Muscle of leg (tissue), 11 donors: Measurements from ENCODE around the gene ELAC1. TPM values are rescaled to one million over a fixed set of nuclear protein-coding genes. Genes with fewer than 3 reads are reported as not detected.
"Not testable (repeated sequence)": the region's sequence is repeated elsewhere in the genome, so short reads cannot be mapped to it uniquely, and the experiment has no call there.

Experiments
- DNase-seq: peaks from one replicate; pipeline ENCODE4 v3.0.0; 2013
- H3K27ac ChIP-seq: one replicate; pipeline ENCODE4 v1.5.1; 2013; ENCODE audit warnings: mild to moderate bottlenecking, low read length, control low read depth
- H3K27me3 ChIP-seq: one replicate; pipeline ENCODE4 v1.6.1; 2013; ENCODE audit warnings: low read length; ENCODE audit not compliant: control insufficient read depth, insufficient read depth
- H3K36me3 ChIP-seq: one replicate; pipeline ENCODE4 v1.6.1; 2013; ENCODE audit warnings: low read length; ENCODE audit not compliant: control insufficient read depth, insufficient read depth
- H3K4me1 ChIP-seq: one replicate; pipeline ENCODE4 v1.6.1; 2013; ENCODE audit warnings: low read length; ENCODE audit not compliant: control insufficient read depth, insufficient read depth
- H3K4me3 ChIP-seq: one replicate; pipeline ENCODE4 v1.5.1; 2013; ENCODE audit warnings: low read length, control low read depth
- H3K9me3 ChIP-seq: replicated peaks from 2 replicates; pipeline ENCODE4 v1.6.1; 2013; ENCODE audit warnings: low read depth, low read length; ENCODE audit not compliant: control insufficient read depth
- WGBS: methylation state at CpG from one replicate; pipeline ENCODE4 v1.1.5; 2013; ENCODE audit warnings: missing lambda C conversion rate; ENCODE audit not compliant: insufficient coverage; 5-methylcytosine and 5-hydroxymethylcytosine counted together
- polyA plus RNA-seq, 8 donors: library from polyadenylated mRNA; unstranded; fragments of 120-200 nt; gene quantifications; one replicate each; pipeline versions ENCODE4 v1.2.1 to v1.2.3, GENCODE V29; 2013; ENCODE audit warnings: inconsistent platforms in 1 of 8, low replicate concordance in 1 of 8; ENCODE audit not compliant: insufficient read length in 8 of 8, insufficient read depth in 1 of 8
- total RNA-seq: library from RNA; stranded (reverse); fragments of 120-200 nt; gene quantifications from one replicate; pipeline ENCODE4 v1.2.4, GENCODE V29; 2013

ELAC1 gene
- total and polyA plus RNA-seq, 9 donors = 5.0 to 7.5 (median 6.3) TPM

DNA sequence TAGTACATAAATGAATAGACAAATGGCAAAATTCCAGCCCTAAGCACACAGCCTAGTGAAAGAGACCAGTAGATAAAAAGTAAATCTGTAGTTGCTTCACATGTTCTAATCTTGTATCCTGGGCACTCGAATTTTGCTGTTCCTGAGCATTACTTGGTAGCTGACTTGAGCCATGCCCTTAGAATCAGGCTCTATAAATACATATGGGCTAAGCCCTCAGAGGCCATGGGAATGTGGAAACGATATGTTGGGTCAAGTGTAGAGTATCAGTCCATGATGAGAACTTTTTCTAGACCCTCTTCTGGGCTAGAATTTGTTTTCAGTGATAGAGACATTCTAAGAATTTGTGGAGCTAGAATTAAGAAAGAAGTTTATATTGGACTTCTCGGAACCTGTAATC lies 21.9 kb downstream of the ELAC1 start:
- Histone ChIP-seq H3K27ac (no peak overlapping the region), H3K4me1 (peaks cover 3% of the 10 kb centered on the region), H3K27me3 (no peaks in the 10 kb centered on the region), H3K36me3 (peaks cover 6% of the 10 kb centered on the region), H3K9me3 (no peaks in the 10 kb centered on the region), H3K4me3 (no peak overlapping the region)
- no CpG with 5 or more reads among the region's 3 CpGs for WGBS
- DNase-seq = peak; percentile 10

DNA sequence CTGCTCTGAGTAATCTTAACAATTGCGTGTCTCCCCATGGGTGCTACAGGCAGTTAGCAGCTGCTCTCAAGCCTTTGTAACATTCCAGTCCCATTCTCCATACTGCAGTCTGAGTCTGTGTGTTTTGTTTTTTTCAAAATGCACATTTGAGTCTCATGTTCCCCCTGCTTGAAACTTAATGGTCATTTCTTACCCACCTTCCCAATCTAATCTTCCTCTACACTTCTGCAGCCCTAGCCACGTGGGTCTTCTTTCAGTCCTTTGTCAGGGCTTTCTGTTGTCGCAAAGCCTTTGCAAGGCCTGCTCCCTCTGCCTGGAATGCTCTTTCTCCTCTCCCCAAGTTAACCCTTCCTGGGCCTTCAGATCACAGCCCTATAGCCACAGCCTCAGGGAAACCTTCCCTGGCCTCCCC lies 24.5 kb downstream of the ELAC1 start:
- Histone ChIP-seq H3K4me1 (peaks cover 3% of the 10 kb centered on the region), H3K27me3 (no peaks in the 10 kb centered on the region), H3K4me3 (no peak overlapping the region), H3K9me3 (no peaks in the 10 kb centered on the region), H3K36me3 (peaks cover under 1% of the 10 kb centered on the region), H3K27ac (no peak overlapping the region)
- WGBS = 37% methylated on average over 3 of the region's 3 CpGs
- DNase-seq = peak; percentile 17

DNA sequence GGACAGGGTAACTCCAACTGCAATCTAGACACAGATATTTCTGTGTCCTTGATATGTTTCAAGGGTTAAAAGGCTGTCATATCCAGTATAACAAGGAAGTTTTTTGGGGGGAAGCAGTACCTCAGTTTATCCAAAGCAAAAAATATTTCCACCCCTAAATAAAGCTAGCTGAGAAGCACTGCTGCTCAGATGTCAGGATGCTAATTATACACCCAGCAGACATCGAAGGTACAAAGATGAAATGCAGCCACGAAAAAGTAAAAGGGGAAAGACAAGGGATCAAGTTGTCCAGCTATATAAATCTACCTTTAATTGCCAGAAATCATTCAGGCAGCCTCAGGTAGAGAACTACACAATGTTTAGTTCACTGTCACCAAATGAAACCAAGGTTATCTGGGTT lies 26.2 kb downstream of the ELAC1 start:
- DNase-seq = no peak
- WGBS = no CpG with 5 or more reads among the region's 2 CpGs
- H3K4me3 ChIP-seq = no peak overlapping the region

DNA sequence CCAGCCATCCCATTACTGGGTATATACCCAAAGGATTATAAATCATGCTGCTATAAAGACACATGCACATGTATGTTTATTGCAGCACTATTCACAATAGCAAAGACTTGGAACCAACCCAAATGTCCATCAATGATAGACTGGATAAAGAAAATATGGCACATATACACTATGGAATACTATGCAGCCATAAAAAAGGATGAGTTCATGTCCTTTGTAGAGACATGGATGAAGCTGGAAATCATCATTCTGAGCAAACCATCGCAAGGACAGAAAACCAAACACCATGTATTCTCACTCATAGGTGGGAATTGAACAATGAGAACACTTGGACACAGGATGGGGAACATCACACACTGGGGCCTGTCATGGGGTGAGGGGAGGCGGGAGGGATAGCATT lies 35.3 kb downstream of the ELAC1 start:
- no CpG with 5 or more reads among the region's 2 CpGs for WGBS

More for the DNA sequence above, 26.2 kb downstream of the ELAC1 start:
- Histone ChIP-seq H3K4me1 (peaks cover 3% of the 10 kb centered on the region), H3K9me3 (peaks cover 2% of the 10 kb centered on the region), H3K36me3 (no peaks in the 10 kb centered on the region), H3K27me3 (no peaks in the 10 kb centered on the region), H3K27ac (no peak overlapping the region)

DNA sequence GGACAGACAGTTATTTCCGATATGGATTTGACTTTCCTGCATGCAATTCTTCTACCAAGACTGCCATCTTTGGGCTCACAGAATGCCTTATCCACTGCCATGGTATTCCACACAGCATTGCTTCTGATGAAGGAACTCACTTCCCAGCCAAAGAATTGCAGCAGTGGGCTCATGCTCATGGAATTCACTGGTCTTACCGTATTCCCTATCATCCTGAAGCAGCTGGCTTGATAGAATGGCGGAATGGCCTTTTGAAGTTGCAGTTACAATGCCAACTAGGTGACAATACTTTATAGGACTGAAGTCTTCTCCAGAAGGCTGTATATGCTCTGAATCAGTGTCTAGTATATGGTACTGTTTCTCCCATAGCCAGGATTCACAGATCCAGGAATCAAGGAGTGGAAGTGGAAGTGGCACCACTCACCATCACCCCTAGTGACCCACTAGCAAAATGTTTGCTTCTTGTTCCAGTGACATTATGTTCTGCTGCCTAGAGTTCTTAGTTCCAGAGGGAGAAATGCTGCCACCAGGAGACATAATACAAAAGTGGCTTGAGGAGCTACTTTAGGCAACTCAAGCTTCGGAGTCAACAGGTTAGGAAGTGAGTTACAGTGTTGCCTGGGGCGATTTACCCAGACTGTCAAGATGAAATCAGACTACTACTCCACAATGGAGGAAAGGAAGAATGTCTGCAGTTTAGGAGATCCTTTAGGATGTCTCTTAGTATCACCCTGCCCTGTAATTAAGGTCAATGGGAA lies 38.4 kb downstream of the ELAC1 start:
- Histone ChIP-seq H3K27ac (no peak overlapping the region), H3K4me3 (no peak overlapping the region), H3K36me3 (no peaks in the 10 kb centered on the region), H3K4me1 (no peaks in the 10 kb centered on the region), H3K9me3 (no peaks in the 10 kb centered on the region), H3K27me3 (no peaks in the 10 kb centered on the region)
- 78% methylated on average over 2 of the region's 5 CpGs for WGBS
- no peak for DNase-seq

More for the DNA sequence above, 35.3 kb downstream of the ELAC1 start:
- not testable (repeated sequence) for H3K9me3 ChIP-seq, DNase-seq, H3K4me1 ChIP-seq, H3K27ac ChIP-seq, H3K36me3 ChIP-seq, H3K27me3 ChIP-seq, H3K4me3 ChIP-seq

DNA sequence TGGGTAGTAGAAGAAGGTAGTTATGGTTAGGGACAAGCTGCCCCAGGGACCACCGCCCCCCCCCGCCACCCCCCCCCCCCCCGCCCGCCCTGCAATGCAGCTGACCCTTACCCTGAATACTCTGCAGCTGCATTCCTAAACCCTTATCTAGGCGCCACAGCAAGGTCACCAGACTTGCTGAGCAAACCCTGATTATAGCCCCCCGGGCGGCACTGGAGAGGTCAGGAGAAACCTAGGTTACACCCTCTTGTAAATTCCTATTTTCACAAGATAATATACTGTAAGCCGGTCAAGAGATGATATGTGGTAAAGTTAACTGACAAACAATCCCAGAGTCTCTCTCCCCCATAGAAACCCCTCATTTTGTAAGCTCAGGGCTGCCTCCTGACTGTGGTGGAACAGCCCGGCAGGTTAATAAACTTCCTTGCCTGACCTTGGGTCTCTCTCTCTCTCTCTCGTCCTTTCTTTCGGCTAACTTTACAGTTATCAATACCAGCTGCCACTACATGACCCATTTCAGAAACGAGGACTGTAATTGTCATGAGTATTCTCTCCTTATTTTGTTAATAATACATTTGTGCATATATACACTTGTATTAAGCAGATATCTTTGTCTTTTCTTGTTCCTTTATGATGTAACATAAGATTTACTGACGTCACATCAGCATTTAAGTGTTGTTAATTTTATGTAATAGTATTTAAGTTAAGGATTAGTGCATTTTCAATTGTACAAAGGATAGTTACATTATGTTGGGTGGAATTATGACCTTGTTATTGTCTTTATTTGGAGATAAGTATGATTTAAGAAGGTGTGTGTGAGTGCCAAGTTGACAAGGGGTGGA lies 39.3 kb downstream of the ELAC1 start:
- DNase-seq = no peak
- WGBS = no CpG with 5 or more reads among the region's 13 CpGs
- H3K36me3 ChIP-seq = no peaks in the 10 kb centered on the region
- no peaks in the 10 kb centered on the region for H3K9me3 ChIP-seq
- no peak overlapping the region for H3K27ac ChIP-seq
- H3K4me3 ChIP-seq = no peak overlapping the region
- H3K4me1 ChIP-seq = no peaks in the 10 kb centered on the region
- H3K27me3 ChIP-seq = no peaks in the 10 kb centered on the region

DNA sequence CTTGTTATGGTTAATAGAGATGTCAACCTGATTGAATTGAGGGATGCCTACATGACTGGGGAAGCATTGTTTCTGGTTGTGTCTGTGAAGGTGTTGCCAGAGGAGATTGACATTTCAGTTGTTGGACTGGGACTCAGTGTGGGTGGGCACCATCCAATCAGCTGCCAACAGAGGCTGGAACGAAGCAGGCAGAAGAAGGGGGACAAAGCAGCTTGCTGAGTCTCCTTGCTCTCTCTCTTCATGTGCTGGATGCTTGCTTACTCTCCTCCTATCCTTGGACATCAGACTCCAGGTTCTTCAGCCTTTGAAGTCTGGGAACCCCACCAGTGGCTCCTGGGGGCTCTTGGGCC lies 39.9 kb downstream of the ELAC1 start:
- no peak for DNase-seq
- Histone ChIP-seq H3K27ac (no peak overlapping the region), H3K36me3 (no peaks in the 10 kb centered on the region), H3K4me1 (no peaks in the 10 kb centered on the region), H3K27me3 (no peaks in the 10 kb centered on the region), H3K4me3 (no peak overlapping the region), H3K9me3 (no peaks in the 10 kb centered on the region)
- 60% methylated on average over 1 of the region's 1 CpG for WGBS

DNA sequence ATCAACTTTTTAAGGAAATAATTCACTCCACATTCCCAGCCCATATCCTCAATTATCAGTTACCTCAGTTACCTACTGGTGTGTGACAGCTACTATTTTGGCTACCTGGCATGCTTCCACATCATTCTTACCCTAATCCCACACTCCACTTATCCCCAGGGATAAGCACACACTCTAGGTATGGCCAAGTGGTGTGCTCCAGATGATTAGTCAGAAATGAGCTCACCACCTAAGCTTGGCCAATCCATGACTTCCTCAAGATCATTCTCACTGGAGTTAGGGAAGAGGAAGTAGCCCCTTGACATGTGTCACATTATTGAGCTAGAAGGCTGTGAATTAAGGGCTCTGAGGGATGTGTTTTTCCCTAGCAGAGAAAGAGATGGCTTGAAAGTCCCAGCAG lies 41.2 kb downstream of the ELAC1 start:
- H3K4me1 ChIP-seq = no peaks in the 10 kb centered on the region
- no peaks in the 10 kb centered on the region for H3K27me3 ChIP-seq
- peak; percentile 20 for DNase-seq
- H3K27ac ChIP-seq = no peak overlapping the region
- no peaks in the 10 kb centered on the region for H3K9me3 ChIP-seq
- H3K36me3 ChIP-seq = no peaks in the 10 kb centered on the region
- no peak overlapping the region for H3K4me3 ChIP-seq

DNA sequence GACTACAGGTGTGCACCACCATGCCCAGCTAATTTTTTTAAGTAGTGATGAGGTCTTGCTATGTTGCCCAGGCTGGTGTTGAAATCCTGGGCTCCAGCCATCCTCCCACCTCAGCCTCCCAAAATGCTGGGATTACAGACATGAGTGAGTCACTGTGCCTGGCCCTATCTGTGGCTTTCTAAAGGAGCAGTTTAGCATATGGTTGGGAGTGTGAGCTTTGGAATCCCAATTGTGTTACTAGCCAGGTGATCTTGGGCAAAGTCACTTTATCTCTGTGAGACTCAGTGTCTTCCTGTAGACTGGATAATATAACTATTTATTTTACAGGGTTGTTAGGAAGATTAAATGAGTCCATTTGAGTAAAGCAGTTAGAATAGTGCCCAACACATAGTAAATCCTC lies 42.4 kb downstream of the ELAC1 start:
- H3K36me3 ChIP-seq = no peaks in the 10 kb centered on the region
- DNase-seq = no peak
- H3K4me3 ChIP-seq = no peak overlapping the region
- H3K27ac ChIP-seq = no peak overlapping the region
- H3K9me3 ChIP-seq = no peaks in the 10 kb centered on the region
- no peaks in the 10 kb centered on the region for H3K27me3 ChIP-seq
- H3K4me1 ChIP-seq = no peaks in the 10 kb centered on the region

DNA sequence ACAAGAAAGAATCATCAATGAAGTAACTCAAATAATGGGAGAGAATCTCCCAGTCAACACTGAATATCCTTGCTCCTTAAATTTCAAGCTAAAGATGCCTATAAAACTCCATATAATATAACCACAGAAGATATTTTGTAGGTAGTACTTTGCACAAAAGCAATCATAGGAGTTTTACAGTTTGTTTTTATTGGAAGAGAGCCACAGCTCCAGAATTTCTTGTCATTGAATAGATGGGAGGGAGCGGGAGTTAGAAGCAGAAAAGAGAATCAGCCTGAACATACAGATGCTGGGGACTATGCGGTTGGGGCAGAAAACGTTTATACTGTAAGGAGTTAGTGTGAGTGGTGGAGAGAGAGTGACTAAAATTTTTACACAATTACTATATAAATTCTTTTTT lies 43.9 kb downstream of the ELAC1 start:
- Histone ChIP-seq H3K4me3 (no peak overlapping the region), H3K36me3 (no peaks in the 10 kb centered on the region), H3K9me3 (no peaks in the 10 kb centered on the region), H3K4me1 (no peaks in the 10 kb centered on the region), H3K27ac (no peak overlapping the region), H3K27me3 (no peaks in the 10 kb centered on the region)
- WGBS = 43% methylated on average over 1 of the region's 3 CpGs
- peak; percentile 15 for DNase-seq
